NCI-H2107 treated with DMSO at 0.1 percent for 48 hours (cell line): ENCODE measurements around the gene PSRC1.

Source experiments
- DNase-seq: peaks from one replicate; lab custom pipeline; 2025; ENCODE audit not compliant: unreplicated experiment; lab: John Stamatoyannopoulos, UW

Gene PSRC1

DNA sequence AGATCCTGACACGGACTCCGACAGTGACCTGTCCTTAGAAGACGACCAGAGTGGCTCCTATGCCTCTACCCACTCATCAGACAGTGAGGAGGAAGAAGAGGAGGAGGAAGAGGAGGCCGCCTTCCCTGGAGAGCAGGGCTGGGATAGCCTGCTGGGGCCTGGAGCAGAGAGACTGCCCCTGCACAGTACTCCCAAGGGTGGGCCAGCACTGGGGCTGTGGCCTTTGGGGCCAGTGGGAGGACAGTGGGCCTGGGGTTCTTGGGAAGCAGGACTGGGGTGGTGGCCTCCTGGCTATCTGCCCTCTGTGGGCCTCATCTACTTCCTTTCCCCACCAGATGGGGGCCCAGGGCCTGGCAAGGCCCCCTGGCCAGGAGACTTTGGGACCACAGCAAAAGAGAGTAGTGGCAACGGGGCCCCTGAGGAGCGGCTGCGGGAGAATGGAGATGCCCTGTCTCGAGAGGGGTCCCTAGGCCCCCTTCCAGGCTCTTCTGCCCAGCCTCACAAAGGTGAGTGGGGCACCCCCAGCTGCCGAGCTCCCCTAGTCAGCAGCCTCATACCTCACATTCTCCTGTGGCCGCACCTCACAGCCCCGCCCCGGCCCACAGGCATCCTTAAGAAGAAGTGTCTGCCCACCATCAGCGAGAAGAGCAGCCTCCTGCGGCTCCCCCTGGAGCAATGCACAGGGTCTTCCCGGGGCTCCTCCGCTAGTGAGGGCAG, 10.0 kb downstream of the PSRC1 start:
- DNase-seq, result no peak

DNA sequence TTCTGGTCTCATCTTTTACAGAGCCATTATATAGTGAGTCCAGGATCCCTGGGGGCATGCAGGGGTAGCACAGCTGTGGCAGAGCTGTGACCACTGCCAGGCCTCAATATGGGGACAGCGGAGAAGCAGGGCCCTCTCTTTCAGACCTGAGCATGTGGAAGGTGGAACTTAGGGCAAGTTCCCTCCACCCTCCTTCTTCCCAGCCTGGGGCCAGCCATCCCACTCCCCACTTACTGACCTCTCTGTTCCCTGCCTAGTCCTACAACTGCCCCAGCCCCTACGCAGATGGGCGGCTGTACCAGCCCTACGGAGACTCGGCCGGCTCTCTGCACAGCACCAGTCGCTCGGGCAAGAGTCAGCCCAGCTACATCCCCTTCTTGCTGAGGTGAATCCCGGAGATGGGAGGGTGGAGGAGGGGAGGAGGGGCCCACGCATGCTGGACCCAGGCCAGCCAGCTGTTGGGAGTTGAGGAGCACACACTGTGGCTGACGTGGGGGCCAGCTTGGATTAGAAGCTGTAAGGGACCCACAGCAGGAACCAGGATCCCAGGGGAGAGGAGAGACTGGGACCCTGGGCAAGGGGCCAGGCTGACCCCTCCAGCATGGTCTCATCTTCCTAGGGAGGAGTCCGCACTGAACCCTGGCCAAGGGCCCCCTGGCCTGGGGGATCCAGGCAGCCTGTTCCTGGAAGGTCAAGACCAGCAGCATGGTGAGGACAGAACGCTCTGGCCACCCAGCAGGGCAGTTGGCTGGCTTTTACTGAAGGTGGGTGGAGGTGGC, 10.7 kb downstream of the PSRC1 start:
- no peak for DNase-seq

DNA sequence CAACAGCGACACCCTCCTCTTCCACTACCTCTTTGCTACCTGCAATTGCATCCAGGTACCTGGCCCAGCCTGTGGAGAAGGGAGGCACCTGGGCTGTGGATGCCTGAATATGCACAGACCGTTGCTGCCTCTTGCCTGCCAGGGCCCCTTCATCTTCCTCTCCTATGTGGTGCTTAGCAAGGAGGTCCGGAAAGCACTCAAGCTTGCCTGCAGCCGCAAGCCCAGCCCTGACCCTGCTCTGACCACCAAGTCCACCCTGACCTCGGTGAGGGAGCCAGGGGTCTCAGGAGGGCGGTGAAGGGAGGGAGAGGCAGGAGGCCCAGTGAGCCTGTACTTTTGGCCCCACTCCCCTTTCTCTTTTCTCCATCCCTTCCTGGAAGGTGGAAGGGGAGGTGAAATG, 11.5 kb downstream of the PSRC1 start:
- no peak for DNase-seq

DNA sequence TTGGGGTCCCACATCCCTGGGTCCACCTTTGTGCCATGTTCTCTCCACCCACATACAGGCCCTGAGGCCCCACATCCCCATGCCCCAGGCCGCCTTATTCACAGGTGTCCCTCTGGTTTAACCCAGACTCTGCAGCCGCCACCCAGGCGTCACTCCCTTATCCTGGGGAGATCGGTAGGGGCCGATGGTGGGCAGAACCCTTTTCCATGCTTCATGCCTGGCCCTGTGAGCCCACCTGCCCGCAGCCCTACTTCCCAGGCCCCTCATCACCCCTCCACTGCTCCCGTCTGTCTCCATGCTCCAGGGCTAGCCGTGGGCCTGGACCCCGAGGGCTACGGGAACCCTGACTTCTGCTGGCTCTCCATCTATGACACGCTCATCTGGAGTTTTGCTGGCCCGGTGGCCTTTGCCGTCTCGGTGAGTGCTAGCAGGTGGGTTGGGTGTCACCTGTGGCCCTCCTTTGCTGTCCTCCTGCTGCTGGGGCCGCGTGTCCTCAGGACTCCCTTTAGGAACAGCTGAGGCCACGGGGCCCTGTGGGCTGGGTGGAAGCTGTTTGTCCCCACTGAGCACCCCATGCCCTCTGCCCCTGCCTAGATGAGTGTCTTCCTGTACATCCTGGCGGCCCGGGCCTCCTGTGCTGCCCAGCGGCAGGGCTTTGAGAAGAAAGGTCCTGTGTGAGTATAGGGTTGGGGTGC, 12.2 kb downstream of the PSRC1 start:
- no peak for DNase-seq

DNA sequence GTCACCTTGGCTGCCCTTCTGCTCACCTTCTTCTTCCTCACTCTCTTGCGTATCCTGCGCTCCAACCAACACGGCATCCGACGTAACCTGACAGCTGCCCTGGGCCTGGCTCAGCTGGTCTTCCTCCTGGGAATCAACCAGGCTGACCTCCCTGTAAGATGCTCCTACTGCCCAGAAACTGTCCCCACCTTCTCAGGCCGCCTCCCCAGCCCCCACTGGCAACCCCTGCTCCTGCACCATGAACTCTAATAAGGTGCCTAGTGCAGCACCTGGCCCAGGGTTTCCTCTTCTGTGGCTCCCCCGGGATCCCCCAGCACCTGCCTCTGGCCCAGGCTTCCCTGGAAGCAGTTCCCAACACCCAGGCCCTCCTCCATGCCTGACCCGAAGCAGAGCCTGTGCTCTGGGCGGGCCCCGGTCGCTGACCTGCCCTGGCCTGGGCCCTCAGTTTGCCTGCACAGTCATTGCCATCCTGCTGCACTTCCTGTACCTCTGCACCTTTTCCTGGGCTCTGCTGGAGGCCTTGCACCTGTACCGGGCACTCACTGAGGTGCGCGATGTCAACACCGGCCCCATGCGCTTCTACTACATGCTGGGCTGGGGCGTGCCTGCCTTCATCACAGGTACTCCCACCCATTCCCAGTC, 12.8 kb downstream of the PSRC1 start:
- DNase-seq, result no peak

DNA sequence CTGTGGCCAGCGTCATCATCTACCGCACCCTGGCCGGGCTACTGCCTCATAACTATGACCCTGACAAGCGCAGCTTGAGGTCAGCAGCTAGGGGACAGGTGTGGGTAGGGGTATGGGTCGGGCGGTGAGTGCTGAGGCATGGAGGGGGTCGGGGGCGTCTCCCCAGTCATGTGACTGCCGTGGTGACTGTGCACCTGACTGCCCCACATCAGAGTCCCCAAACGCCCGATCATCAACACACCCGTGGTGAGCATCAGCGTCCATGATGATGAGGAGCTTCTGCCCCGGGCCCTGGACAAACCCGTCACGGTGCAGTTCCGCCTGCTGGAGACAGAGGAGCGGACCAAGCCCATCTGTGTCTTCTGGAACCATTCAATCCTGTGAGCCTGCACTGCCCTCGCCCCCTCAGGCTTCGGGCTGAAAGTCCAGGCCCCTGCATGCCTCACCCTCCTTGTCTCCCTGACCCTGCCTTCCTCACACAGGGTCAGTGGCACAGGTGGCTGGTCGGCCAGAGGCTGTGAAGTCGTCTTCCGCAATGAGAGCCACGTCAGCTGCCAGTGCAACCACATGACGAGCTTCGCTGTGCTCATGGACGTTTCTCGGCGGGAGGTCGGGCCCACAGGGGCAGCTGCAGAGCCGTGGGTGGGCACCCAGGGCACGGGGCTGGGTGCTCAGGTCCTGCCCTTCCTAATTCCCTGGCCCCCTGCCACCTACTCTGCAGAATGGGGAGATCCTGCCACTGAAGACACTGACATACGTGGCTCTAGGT, 13.5 kb downstream of the PSRC1 start:
- DNase-seq, result no peak

DNA sequence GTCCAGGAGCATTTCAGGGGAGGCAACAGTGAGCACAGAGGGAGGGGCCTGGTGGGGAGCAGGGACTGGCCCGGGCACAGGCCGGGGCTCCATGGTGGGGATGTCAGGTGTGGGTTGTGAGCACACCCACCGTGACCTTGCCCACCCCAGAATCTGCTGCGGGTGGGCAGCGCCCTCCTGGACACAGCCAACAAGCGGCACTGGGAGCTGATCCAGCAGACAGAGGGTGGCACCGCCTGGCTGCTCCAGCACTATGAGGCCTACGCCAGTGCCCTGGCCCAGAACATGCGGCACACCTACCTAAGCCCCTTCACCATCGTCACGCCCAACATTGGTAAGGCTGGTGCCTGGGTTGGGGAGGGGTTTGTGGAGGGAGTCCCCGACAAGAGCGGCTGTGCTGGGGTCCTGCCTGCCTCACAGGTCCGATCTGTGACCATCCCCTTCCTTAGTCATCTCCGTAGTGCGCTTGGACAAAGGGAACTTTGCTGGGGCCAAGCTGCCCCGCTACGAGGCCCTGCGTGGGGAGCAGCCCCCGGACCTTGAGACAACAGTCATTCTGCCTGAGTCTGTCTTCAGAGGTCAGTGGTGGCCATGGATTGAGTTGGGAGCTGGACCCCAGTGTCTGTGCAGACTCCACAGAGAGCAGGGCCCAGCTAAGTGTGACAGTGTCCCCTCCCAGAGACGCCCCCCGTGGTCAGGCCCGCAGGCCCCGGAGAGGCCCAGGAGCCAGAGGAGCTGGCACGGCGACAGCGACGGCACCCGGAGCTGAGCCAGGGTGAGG, 14.3 kb downstream of the PSRC1 start:
- DNase-seq, result no peak

DNA sequence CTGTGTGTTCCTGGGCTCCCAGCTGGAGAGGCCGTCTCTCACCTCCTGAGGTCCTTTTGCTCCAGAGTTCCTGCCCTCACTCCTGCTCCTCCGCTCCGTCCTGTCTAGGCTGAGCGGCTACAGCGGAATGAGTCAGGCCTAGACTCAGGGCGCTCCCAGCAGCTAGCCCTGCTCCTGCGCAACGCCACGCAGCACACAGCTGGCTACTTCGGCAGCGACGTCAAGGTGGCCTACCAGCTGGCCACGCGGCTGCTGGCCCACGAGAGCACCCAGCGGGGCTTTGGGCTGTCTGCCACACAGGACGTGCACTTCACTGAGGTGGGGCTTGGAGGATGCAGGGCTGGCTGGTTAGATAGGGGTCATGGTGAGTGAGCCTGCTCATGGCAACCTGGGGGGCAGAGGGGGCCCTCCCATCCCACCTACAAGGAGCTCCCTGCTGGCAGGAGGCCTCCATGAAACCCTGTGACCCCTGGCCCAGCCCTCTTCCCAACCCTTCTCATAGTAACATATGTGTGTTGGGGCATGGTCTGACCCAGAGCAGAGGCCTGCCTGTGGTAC, 15.1 kb downstream of the PSRC1 start:
- no peak for DNase-seq

DNA sequence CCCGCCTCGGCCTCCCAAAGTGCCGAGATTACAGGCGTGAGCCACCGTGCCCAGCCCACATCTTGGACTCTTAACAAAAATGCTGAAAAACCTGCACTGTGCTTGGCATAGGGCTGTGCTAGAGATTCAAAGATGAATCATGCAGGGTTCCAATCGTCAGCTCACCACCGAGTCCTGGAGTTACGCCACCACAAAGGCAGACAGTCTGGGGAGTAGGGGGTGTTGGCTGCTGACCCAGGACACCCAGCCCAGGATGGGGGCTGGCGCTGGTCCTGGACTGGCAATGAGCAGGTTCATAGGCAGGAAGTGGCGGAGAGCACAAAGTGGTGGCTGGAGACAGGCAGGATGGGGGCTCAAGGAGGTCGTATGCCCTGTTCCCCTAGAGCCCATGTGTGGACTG, 16.0 kb downstream of the PSRC1 start:
- no peak for DNase-seq

DNA sequence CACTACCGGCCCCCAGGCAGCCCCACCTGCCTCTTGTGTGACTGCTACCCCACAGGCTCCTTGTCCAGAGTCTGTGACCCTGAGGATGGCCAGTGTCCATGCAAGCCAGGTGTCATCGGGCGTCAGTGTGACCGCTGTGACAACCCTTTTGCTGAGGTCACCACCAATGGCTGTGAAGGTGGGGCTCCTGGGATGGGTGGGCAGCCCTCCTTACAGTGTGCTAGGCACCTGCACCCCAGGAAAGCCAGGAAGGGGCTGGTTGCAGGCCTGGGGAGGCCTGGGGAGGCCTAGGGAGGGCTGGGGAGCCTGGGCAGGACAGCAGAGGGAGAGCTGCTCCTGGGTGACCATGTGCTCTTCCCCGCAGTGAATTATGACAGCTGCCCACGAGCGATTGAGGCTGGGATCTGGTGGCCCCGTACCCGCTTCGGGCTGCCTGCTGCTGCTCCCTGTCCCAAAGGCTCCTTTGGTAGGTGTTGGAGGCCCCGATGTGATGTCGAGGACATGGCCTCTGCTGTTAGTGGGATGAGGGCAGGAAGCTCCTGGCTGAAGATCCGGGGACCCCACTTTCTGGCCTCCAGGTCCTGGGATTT, 17.1 kb downstream of the PSRC1 start:
- no peak for DNase-seq

DNA sequence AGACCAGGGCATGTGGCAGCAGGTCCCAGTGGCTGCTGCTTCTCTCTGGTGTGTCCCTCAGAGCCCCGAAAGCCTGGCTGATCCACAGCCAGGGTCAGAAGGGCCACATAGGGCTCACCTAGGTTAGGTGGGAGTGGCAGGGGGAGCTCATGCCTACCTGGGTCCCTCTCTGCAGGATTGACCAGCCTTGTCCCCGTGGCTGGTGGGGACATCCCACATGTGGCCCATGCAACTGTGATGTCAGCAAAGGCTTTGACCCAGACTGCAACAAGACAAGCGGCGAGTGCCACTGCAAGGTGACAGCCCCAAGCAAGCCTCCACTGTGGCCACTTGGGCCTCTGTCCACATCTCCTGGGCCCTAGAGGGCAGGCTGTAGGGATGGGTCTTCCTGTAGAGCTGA, 17.9 kb downstream of the PSRC1 start:
- DNase-seq, result no peak

DNA sequence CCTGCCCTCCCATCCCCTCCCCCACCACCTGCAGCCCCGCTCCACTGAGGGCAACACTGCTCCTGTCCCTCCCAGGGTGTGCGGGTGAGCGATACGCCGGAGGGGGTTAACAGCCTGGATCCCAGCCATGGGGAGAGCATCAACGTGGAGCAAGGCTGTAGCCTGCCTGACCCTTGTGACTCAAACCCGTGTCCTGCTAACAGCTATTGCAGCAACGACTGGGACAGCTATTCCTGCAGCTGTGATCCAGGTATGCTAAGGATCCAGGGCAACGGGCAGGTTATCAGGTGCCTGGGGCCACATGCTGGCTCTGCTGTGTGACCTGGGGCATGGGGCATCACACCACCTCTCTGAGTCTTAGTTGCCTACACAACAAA, 18.6 kb downstream of the PSRC1 start:
- no peak for DNase-seq

DNA sequence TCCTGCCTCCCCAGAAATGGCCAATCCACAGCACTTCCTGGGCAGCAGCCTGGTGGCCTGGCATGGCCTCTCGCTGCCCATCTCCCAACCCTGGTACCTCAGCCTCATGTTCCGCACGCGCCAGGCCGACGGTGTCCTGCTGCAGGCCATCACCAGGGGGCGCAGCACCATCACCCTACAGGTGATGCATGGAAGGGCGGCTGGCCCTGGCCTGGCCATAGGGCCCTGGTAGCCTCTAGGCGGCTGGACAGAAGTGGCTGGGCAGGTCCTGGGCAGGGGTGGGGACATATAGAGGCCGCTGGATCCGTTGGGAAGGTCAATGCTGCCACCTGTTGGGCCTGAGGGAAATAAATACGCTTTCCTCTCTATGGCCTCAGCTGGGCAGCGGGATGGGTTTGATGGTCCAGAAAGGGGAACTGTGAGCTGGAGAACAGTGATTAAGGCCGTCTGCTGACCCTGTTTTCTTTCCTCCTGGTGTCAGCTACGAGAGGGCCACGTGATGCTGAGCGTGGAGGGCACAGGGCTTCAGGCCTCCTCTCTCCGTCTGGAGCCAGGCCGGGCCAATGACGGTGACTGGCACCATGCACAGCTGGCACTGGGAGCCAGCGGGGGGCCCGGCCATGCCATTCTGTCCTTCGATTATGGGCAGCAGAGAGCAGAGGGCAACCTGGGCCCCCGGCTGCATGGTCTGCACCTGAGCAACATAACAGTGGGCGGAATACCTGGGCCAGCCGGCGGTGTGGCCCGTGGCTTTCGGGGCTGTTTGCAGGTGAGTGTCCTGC, 19.2 kb downstream of the PSRC1 start:
- DNase-seq, result peak; percentile 9

DNA sequence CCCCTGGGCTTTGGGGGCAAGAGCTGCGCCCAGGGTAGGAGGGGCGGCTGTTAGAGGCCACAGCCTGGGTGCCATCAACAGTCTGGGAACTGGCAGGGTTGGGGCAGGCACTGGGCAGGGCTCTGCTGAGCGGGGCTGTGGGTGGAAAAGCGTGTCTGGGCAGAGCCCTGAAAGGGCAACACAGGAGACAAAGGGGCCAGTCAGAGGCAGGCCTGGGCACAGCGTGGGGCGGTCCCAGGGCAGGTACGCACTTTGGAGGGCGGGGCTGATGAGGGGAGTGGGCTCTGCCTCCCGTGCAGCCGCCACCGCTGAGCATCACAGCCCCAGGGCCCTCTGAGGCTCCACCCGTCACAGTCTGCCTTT, 19.7 kb downstream of the PSRC1 start:
- DNase-seq, result no peak

DNA sequence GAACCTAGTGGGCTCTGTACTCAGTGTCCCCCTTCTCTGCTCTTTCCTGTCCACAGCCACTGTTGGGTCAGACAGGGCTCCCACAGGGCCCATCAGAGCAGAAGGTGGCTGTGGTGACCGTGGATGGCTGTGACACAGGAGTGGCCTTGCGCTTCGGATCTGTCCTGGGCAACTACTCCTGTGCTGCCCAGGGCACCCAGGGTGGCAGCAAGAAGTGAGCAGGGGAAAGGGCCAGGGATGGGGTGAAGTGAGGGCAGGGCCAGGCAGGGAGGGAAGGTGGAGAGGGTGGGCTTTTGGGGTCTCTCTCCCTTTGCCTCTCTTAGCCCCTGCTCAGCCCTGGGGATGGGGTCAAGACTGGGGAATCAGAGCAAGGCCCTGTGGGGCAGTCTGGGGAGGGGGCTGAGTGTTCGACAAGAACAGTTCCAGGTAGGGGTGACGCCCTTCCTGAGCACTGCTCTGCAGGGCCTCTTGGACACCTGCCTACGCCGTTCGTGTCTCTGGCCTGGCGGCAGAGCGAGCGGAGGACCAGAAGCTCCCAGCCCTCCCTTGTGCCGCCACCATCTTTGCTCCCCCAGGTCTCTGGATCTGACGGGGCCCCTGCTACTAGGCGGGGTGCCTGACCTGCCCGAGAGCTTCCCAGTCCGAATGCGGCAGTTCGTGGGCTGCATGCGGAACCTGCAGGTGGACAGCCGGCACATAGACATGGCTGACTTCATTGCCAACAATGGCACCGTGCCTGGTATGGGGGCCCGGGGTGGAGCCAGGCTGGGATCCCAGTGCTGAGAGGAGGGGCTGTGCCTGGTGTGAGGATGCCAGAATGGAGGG, 20.5 kb downstream of the PSRC1 start:
- DNase-seq, result no peak

DNA sequence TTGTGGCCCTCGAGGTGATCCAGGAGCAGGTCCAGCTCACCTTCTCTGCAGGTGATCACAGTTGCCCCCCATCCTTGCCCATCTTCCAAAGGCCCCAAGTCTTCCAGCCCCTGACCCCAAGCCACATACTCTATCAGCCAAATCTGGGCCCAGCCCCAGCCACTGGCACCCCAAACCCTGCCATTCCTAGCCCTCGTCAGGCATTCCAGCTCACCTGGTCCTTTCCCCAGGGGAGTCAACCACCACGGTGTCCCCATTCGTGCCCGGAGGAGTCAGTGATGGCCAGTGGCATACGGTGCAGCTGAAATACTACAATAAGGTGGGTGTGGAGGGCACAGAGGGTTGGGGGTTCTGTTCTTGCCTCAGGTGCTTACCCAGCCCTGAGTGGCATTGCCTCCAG, 21.4 kb downstream of the PSRC1 start:
- DNase-seq, result no peak

DNA sequence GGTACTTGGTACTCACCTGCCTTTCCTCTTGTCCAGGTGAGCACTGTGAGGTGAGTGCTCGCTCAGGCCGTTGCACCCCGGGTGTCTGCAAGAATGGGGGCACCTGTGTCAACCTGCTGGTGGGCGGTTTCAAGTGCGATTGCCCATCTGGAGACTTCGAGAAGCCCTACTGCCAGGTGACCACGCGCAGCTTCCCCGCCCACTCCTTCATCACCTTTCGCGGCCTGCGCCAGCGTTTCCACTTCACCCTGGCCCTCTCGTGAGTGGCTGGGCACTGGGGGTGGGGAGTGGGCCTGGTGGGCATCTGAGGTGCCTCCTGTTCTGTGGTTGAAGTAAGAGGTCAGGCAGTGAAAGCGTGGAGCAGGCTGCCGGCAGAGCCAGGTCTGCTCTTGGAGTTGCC, 21.9 kb downstream of the PSRC1 start:
- DNase-seq, result no peak
